Fibroblast of gingiva (primary cell): ENCODE measurements around the gene GTF2H1.
A peak's percentile ranks its signal among the peaks of the same experiment; 100 is the strongest.

Experiments
- DNase-seq: peaks from one replicate; pipeline ENCODE4 v3.0.0-alpha.2; 2011; ENCODE audit warnings: low read depth

The GTF2H1 gene

GRCh38 chr11:18321969-18322711 lies at the start of gene GTF2H1, which contains the start of gene HPS5:
GTF2H1 (plus strand) TSS chr11:18322567; CDS start chr11:18333075, 10,508 bp downstream.
HPS5 (minus strand) TSS chr11:18322140; CDS start chr11:18317858, 4,282 bp downstream.
- DNase-seq: peak; percentile 97

DNA sequence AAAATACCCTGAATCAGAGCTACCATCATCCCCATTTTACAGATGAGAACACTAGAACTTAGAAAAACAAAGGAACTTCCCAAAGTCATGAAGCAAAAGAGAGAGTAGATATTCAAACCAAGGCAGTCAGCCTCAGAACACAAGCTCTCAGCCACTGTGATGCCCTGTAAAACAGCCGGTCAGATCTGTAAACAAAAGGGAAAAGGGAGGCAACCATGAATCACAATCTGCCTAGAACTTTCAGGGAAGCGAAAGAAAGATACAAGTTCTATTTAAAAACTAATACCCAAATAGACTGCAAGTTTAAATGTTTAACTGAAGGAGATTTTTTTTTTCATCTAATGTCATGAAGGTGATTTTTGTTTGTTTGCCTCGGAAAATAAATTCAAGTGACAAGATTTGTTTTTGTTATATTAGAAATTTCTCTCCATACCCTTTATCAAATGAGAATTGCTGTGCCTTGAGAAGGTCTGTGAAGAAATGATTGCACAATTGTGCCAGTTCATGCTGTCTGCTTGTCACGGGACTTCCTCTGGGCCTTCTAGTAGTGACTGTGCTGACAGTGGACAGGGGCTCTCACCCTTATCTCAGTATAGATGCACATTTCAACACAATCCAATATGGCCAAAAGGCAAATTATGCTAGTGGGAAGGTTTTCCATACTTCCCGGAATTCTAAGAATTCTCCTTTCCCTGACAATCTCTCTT lies 44.6 kb upstream of the GTF2H1 start:
- no peak for DNase-seq

GRCh38 chr11:18280438-18281045 lies 41.8 kb upstream of the GTF2H1 start:
- no peak for DNase-seq

- no peak for DNase-seq
Observed at GRCh38 chr11:18282626-18283025, 39.7 kb upstream of the GTF2H1 start.

- no peak for DNase-seq
Observed at GRCh38 chr11:18285841-18286240, 36.5 kb upstream of the GTF2H1 start.

DNA sequence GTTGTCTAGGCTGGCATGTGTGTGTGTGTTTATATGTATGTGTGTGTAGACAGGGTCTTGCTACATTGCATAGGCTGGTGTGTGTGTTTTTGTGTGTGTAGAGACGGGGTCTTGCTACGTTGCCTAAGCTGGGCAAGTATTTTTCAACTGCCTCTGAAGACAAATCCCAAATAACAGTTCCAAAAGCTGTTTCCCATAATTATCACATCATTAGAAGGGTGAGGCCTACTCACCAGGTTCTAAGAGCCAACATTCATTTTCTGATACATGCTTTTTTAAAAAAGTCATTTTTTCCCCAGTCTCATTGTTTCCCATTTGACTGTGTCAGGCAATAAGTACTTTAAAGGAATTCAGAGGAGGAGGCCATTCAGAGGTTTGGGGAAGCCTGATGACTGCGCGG lies 33.5 kb upstream of the GTF2H1 start:
- DNase-seq: no peak

GRCh38 chr11:18294862-18295261 lies 27.5 kb upstream of the GTF2H1 start:
- DNase-seq: no peak

DNA sequence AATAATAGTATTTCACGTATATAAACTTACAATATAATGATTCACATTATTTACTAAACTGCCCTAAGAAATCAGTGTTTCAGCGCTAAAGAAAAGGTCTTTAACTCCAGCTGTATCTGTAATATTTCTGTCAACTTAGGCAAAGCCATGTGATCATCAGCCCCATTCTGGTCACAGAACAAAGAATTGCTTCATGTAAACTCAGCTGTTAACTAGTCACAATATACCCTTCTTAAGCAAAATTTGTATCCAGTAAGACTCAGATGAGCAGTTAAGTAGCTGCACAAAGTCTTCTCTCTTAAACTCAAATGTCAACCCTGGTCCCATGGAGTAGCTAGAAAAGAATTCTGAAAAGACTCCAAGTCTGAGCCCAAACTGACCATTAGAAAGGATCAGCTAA lies 27.1 kb upstream of the GTF2H1 start:
- DNase-seq: no peak

- DNase-seq: no peak
Observed at GRCh38 chr11:18299721-18300120, 22.6 kb upstream of the GTF2H1 start.

GRCh38 chr11:18304745-18305144 lies 17.6 kb upstream of the GTF2H1 start:
- no peak for DNase-seq

GRCh38 chr11:18307461-18308139 lies 14.8 kb upstream of the GTF2H1 start:
- DNase-seq: no peak

- DNase-seq: no peak
Observed at GRCh38 chr11:18308242-18308641, 14.1 kb upstream of the GTF2H1 start.

- no peak for DNase-seq
Observed at GRCh38 chr11:18309691-18310090, 12.7 kb upstream of the GTF2H1 start.

GRCh38 chr11:18310800-18311340 lies 11.5 kb upstream of the GTF2H1 start:
- peak; percentile 22 for DNase-seq

DNA sequence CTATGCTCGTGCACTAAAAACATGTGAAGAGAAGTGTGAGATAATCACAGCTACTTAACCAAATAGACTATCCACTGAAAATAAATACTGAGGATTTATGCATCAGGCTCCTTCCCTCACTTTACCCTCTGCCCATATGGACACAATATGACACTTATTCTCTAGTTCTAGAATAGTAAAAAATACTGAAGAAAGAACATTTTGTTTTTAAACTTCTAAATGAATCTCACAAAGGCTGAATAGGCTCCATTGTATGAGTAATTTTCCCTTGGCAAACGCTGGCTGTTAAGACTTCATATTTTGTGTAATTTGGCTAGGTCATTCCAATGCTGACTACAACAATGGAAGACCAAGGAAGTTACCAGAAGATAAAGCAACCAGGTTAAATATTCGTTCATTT lies 10.4 kb upstream of the GTF2H1 start:
- DNase-seq: peak; percentile 20

DNA sequence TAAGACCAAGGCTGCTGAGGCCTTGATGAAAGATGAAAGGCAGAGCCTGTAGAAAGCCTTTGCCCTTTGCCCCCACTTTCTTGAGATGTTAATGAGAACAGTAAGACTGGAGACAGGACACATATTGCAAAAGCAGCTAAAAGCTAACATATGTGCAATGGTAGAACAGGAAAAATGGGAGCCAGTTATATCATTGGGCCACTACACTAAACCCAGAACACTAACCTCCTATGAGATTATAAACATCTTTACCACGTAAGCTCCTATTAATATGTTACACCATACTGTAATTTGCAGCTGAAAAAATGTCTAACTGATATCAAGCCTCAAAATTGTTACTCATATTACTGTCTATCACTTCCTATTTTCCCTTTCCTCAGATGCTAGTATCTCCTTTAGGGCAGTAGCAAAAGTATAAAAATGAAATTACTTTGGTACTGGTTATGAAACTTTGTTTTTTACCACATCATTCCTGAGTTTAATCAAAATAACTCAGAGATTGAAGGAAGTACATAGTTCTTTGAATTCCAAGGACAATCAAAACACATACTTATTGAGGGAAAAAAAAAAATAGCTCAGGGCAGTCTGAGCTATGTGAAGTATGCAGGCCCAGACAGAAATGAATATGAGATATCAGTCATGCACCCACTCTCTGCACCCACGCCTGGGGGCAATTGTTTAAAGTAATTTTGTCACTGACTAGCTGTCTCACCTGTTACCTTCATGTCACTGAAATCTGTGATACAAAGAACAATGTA lies 9.5 kb upstream of the GTF2H1 start:
- DNase-seq: peak; percentile 72

DNA sequence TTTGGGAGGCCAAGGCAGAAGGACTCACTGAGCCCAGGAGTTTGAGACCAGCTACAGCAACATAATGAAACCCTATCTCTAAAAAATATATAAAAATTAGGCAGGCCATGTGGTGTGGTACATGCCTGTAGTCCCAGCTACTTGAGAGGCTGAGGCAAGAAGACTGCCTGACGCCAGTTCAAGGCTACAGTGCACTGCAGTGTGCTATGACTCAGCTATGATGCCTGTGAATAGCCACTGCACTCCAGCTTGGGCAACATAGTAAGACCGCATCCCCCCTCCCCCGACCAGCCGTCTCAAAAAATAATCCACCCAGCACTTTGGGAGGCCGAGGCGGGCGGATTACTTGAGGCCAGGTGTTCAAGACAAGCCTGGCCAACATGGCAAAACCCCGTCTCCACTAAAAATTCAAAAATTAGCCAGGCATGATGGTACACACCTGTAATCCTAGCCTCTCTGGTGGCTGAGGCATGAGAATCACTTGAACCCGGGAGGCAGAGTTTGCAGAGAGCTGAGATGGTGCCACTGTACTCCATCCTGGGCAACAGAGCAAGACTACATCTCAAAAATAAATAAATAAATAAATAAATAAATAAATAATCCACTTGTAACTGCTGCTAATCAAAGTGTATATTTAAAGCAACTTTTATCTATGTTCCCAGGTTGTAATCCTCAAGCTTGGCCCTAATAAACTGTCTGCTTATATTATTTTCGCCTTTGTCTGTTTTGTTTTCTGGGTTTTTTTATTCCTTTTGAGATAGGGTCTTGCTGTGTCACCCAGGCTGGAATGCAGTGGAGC lies 8.2 kb upstream of the GTF2H1 start:
- peak; percentile 30 for DNase-seq

- DNase-seq: no peak
Observed at GRCh38 chr11:18314784-18315523, 7.4 kb upstream of the GTF2H1 start.

- no peak for DNase-seq
Observed at GRCh38 chr11:18315893-18316292, 6.5 kb upstream of the GTF2H1 start.

GRCh38 chr11:18317551-18317950 lies 4.8 kb upstream of the GTF2H1 start:
- no peak for DNase-seq
